ENCODE results near the gene TACR2. TPM values are rescaled to one million over a fixed set of nuclear protein-coding genes. Genes with fewer than 3 reads are reported as not detected.
A peak's percentile ranks its signal among the peaks of the same experiment; 100 is the strongest.

The TACR2 gene
- total RNA-seq (not detected), total RNA-seq (0 to 0.45 (median 0) reads per million in 172 experiments)
- polyA plus RNA-seq (2013, experiment 1 of 2) = 0.30 TPM
- polyA plus RNA-seq (2013, experiment 2 of 2) = 0.63 TPM

GRCh38 chr10:69416695-69417094, at the start of gene TACR2:
TSS of gene TACR2 (minus strand) at chr10:69416918. CDS start at chr10:69416323, 595 bp downstream.
- intact Hi-C loops (cut with DNase I, micrococcal nuclease) = no loop called here

GRCh38 chr10:69466158-69466490, 49.4 kb upstream of the TACR2 start:
- no peak for TF ChIP-seq CTCF (IDR thresholded peaks at IDR 0.05)
- DNase-seq (no peak), ATAC-seq (ENCODE audit: poor library complexity) (no peak)
- Histone ChIP-seq H3K27ac (ENCODE audit: low read depth in 1 of 2, low read length in 2 of 2) (no peak overlapping the region), H3K9me3 (ENCODE audit: control insufficient read depth in 1 of 2, insufficient read depth in 1 of 2, low read length in 2 of 2) (no peaks in the 10 kb centered on the region), H3K27me3 (ENCODE audit: control insufficient read depth in 1 of 2, insufficient read depth in 2 of 2, low read length in 2 of 2) (no peaks in the 10 kb centered on the region), H3K4me3 (ENCODE audit: low read length) (no peak overlapping the region), H3K4me1 (ENCODE audit: insufficient read depth, low read length) (peaks cover 51% of the 10 kb centered on the region), H3K36me3 (ENCODE audit: insufficient read depth, low read length) (no peaks in the 10 kb centered on the region)
- Mint-ChIP-seq H3K9me3 (no peaks in the 10 kb centered on the region), H3K36me3 (ENCODE audit: low read depth) (no peaks in the 10 kb centered on the region), H3K27ac (no peak overlapping the region), H3K27me3 (no peaks in the 10 kb centered on the region), H3K4me1 (ENCODE audit: low read depth) (peaks cover 11% of the 10 kb centered on the region), H3K4me3 (no peak overlapping the region)
- ChIA-PET CTCF (interaction anchor here (1.3 to 1.5 kb wide), 2 partner anchors 16 to 50 kb away, joined by 3 to 5 read pairs; no protein-coding TSS in a partner anchor), POLR2A (no interaction called here)
- intact Hi-C loops (cut with DNase I, micrococcal nuclease) = no loop called here

More at GRCh38 chr10:69416695-69417094, at the start of gene TACR2:
- no peaks in the 10 kb centered on the region for H3K27me3 ChIP-seq (ENCODE audit: control insufficient read depth in 1 of 2, insufficient read depth in 2 of 2, low read length in 2 of 2)
- no peak within 1 kb of the TSS for H3K4me3 ChIP-seq (ENCODE audit: low read length)
- H3K4me1 ChIP-seq (ENCODE audit: insufficient read depth, low read length) = peaks cover 10% of the 10 kb centered on the region
- Mint-ChIP-seq H3K4me3 (no peak within 1 kb of the TSS), H3K27me3 (no peaks in the 10 kb centered on the region), H3K9me3 (no peaks in the 10 kb centered on the region), H3K27ac (no peak within 1 kb of the TSS), H3K36me3 (ENCODE audit: low read depth) (no peaks in the 10 kb centered on the region), H3K4me1 (ENCODE audit: low read depth) (no peaks in the 10 kb centered on the region)
- no peak for TF ChIP-seq CTCF (IDR thresholded peaks at IDR 0.05)
- POLR2A ChIA-PET = no interaction called here
- H3K27ac ChIP-seq (ENCODE audit: low read depth in 1 of 2, low read length in 2 of 2) = no peak within 1 kb of the TSS
- ATAC-seq (ENCODE audit: poor library complexity) (no peak), DNase-seq (no peak)
- no peaks in the 10 kb centered on the region for H3K36me3 ChIP-seq (ENCODE audit: insufficient read depth, low read length)
- peaks cover 0 to 4% of the 10 kb centered on the region in 2 experiments for H3K9me3 ChIP-seq (ENCODE audit: control insufficient read depth in 1 of 2, insufficient read depth in 1 of 2, low read length in 2 of 2)
- CTCF ChIA-PET = no interaction called here

- no peaks in the 10 kb centered on the region for H3K36me3 ChIP-seq (ENCODE audit: insufficient read depth, low read length)
- no peaks in the 10 kb centered on the region for H3K27me3 ChIP-seq (ENCODE audit: control insufficient read depth in 1 of 2, insufficient read depth in 2 of 2, low read length in 2 of 2)
- intact Hi-C loops (cut with DNase I, micrococcal nuclease) = no loop called here
- H3K27me3 Mint-ChIP-seq = no peaks in the 10 kb centered on the region
- CTCF ChIA-PET = interaction anchor here (0.6 to 1.5 kb wide), 2 partner anchors 16 to 107 kb away, joined by 4 to 5 read pairs; no protein-coding TSS in a partner anchor
- peaks cover 11% of the 10 kb centered on the region for H3K4me1 Mint-ChIP-seq (ENCODE audit: low read depth)
- no peak overlapping the region for H3K27ac Mint-ChIP-seq
- H3K27ac ChIP-seq (ENCODE audit: low read depth in 1 of 2, low read length in 2 of 2) = peak overlapping the region in 1 of 2 donors; percentile 60
- no peak overlapping the region for H3K4me3 ChIP-seq (ENCODE audit: low read length)
- ATAC-seq (ENCODE audit: poor library complexity) = no peak
- DNase-seq = peak in 4 of 14 experiments; percentile 7 to 43 (median 34)
- H3K4me3 Mint-ChIP-seq = no peak overlapping the region
- POLR2A ChIA-PET = no interaction called here
- H3K9me3 ChIP-seq (ENCODE audit: control insufficient read depth in 1 of 2, insufficient read depth in 1 of 2, low read length in 2 of 2) = no peaks in the 10 kb centered on the region
- H3K4me1 ChIP-seq (ENCODE audit: insufficient read depth, low read length) = peaks cover 55% of the 10 kb centered on the region
- TF ChIP-seq CTCF (IDR thresholded peaks at IDR 0.05) = no peak
- H3K36me3 Mint-ChIP-seq (ENCODE audit: low read depth) = no peaks in the 10 kb centered on the region
- H3K9me3 Mint-ChIP-seq = no peaks in the 10 kb centered on the region
These were observed 48.9 kb upstream of the TACR2 start for GRCh38 chr10:69465457-69466157.
